Gastroesophageal sphincter (tissue), 3 donors: ENCODE measurements around the gene MAML2.

Experiments used
- EP300 ChIP-seq: sonication (generic); formaldehyde crosslinking; IDR thresholded peaks from one replicate; pipeline ENCODE4 v1.6.1; 2017; ENCODE audit warnings: antibody characterized with exemption, mild to moderate bottlenecking
- POLR2A ChIP-seq, 2 donors: fragments of 450-650 bp; IDR thresholded peaks; one replicate each; pipeline ENCODE4 v1.6.1; 2017; ENCODE audit warnings: antibody characterized with exemption in 2 of 2, mild to moderate bottlenecking in 2 of 2, moderate library complexity in 1 of 2
- POLR2AphosphoS5 ChIP-seq: sonication (generic); formaldehyde crosslinking; IDR thresholded peaks from one replicate; pipeline ENCODE4 v1.6.1; 2017; ENCODE audit warnings: antibody characterized with exemption
- TF ChIP-seq, protein P1 (sequence below), 4 experiments: fragments of 200-600 bp in 2 of 4; fragments of 450-650 bp in 2 of 4; sonication (generic) in 1 of 4; IDR thresholded peaks; one replicate each; pipeline ENCODE4 v1.5.1; 2017 to 2019; ENCODE audit warnings: antibody characterized with exemption in 4 of 4, mild to moderate bottlenecking in 2 of 4, moderate library complexity in 2 of 4

GRCh38 chr11:96317571-96317970 is 25.4 kb downstream of the MAML2 start:
- TF ChIP-seq, protein P1, sequence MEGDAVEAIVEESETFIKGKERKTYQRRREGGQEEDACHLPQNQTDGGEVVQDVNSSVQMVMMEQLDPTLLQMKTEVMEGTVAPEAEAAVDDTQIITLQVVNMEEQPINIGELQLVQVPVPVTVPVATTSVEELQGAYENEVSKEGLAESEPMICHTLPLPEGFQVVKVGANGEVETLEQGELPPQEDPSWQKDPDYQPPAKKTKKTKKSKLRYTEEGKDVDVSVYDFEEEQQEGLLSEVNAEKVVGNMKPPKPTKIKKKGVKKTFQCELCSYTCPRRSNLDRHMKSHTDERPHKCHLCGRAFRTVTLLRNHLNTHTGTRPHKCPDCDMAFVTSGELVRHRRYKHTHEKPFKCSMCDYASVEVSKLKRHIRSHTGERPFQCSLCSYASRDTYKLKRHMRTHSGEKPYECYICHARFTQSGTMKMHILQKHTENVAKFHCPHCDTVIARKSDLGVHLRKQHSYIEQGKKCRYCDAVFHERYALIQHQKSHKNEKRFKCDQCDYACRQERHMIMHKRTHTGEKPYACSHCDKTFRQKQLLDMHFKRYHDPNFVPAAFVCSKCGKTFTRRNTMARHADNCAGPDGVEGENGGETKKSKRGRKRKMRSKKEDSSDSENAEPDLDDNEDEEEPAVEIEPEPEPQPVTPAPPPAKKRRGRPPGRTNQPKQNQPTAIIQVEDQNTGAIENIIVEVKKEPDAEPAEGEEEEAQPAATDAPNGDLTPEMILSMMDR (IDR thresholded peaks at IDR 0.05), result no peak
- no peak for TF ChIP-seq POLR2AphosphoS5
- no peak for TF ChIP-seq POLR2A (IDR thresholded peaks at IDR 0.05)
- no peak for TF ChIP-seq EP300
